ENCODE data around the gene PRKAB1.

Gene PRKAB1

DNA sequence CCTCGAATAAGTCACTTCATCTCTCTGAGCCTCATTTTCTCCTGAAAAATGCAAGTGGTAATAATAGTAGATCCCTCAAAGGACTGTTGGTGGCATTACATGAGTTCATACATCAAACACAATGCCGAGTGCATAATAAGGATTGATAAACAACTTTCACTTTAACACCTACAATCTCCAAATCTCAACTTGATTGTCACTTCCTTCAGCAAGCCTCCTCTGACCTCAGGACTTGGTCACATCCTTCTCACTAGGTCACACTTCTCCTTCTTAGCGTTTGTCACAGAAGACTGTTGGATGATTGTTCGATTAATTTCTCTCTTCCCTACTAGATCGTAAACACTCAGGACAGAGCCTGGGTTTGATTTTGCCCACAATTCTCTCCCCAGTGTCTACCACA lies 7.9 kb upstream of the PRKAB1 start:
- in situ Hi-C loops (cut with HindIII; ENCODE audit: low sequenced_read_pairs), result no loop called here

DNA sequence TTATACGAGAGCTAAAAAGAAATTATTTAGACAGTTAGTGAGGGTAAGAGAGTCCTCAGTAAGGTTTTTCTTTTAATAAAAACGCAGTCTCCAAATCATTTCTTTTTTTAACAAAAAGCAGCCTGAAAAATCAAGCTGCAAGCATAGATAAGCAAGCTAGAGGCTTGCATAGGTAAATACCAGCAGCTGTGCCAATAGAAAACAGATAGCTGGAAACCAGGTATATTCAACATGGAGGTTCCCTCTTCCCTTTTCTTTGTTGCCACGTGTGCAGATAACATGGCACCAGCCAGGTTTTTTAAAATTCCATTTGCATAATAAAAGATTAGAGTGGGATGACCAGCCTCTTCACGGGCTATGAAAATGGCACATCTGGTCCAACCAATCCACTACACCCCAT lies 6.1 kb upstream of the PRKAB1 start:
- in situ Hi-C loops (cut with HindIII; ENCODE audit: low sequenced_read_pairs), result no loop called here

DNA sequence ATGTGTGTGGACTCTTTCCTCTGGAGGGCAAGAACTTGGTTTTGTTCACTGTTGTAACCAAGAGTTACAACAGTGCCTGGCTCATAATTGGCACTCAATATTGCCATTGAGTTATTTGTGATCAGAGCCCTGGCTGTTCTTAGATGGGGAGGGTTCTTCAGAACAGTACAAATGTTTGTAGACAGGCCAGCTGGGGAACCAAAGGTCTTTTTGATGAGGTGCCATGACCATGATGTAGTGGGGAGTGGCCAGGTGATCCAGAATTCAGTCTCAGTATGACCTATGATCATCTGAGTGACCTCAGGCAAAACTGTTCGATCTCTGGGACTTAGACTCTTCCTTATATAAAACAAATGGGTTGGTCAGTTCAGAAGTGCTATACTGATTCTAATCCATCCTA lies 3.3 kb upstream of the PRKAB1 start:
- in situ Hi-C loops (cut with HindIII; ENCODE audit: low sequenced_read_pairs), result no loop called here

DNA sequence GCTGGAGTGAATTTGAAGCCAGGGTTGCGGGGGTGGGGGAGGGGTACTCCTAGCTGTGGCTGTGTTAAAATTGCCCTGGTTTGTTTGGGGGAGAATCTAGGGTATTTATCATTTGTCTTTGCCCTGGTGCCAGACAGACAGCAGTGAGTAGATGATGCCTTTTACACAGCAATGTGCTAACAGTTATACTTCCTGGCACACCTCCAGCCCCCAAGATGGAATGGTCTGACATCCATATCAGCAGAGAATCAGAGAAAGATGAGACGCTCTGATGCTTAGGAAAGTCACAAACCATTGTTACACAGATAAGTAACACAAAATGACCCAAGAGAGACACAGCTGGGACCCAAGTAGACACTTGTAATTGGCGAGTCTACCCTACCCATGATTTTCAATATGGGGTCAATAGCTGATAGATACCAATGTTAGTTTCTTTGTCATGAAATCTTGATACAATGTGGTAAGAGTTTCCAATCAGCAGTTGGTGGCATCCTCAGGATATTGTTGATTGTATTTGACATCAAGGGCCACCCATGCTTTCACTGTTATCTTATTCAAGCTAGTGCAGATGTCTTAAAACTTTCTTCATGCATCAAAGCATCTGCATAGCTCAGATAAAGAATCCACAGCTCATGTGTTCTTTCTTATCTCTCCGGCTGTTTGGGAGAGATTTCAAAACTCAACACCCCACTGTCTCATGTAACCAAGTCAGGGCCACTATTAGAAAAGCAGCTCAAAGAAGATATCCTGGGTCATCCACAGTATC lies 2.6 kb upstream of the PRKAB1 start:
- in situ Hi-C loops (cut with HindIII; ENCODE audit: low sequenced_read_pairs), result no loop called here

DNA sequence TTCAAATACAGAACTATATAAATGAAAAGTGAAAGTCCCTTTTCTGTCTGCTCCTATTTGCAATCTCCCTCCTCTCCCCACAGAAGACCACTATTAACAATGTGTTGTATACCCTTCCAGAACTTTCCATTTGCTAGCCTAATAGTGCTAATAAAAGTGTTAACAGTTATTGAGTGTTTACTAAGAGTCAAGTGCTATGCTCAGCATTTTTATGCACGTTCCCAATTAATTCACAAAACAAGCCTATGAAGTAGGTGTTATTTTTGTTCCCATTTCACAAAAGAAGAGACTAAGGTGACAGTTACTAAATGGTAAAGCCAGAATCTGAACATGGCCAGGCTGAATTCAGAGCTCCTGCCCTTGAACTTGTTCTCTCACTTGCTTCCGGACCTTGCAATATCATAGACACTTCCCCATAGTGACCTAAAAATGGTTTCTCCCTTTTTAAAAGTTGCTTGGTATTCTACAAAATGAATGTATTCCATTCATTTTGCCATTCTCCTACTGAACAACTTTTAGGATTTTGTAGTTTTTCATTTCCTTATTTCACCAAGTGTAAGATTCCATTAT lies 1.6 kb upstream of the PRKAB1 start:
- in situ Hi-C loops (cut with HindIII; ENCODE audit: low sequenced_read_pairs), result no loop called here

DNA sequence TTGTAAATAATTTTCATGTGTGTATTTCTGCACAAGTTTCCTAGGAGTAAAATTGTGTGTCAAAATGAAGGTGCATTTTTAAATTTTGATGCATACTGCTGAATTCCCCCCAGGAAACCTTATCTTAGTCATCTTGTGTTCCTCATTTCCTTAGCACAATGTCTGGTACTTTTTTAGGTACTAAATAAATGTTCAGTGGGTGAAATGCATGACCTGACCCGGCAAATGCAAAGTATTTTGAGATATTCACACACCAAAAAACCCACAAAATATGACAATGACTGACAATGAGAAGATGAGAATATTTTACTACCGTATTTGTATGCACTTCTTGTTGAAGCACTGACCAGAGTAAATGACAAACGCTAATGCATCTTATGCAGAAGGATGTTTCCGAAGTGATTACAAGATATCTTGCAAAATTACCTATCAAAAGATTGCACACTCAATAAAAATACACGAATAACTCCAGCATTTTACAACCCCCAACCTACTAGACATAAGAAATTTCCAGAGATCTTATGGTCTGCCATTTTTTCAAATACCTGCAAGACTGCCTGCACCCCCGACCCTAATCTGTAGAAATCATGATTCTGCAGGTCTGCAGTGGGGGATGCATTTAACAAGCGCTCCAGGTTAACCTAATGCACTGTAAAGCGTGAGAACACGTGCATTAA lies 895 bp upstream of the PRKAB1 start:
- in situ Hi-C loops (cut with HindIII; ENCODE audit: low sequenced_read_pairs), result no loop called here

DNA sequence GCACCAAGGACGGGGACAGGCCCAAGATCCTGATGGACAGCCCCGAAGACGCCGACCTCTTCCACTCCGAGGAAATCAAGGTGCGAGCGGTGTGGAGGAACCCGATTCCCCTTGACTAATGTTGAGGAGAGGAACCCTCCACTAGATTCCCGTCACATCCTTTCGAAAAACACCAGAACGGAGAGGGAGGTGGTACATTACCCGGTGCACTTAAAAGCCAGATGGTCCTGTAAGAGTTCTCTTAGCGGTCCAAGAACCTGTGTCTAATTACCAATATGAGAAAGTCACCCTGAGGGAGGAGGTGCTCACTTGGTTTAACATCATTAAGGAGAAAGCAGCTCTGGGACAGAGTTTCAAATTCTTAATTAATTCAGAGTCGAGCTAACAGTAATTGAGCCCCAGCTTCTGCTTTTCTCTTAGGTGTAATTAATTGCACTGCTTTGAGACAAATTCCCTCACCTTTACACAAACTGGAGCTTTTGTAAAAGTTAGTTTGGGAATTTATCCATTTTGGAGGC lies 450 bp downstream of the PRKAB1 start:
- in situ Hi-C loops (cut with HindIII; ENCODE audit: low sequenced_read_pairs), result no loop called here

DNA sequence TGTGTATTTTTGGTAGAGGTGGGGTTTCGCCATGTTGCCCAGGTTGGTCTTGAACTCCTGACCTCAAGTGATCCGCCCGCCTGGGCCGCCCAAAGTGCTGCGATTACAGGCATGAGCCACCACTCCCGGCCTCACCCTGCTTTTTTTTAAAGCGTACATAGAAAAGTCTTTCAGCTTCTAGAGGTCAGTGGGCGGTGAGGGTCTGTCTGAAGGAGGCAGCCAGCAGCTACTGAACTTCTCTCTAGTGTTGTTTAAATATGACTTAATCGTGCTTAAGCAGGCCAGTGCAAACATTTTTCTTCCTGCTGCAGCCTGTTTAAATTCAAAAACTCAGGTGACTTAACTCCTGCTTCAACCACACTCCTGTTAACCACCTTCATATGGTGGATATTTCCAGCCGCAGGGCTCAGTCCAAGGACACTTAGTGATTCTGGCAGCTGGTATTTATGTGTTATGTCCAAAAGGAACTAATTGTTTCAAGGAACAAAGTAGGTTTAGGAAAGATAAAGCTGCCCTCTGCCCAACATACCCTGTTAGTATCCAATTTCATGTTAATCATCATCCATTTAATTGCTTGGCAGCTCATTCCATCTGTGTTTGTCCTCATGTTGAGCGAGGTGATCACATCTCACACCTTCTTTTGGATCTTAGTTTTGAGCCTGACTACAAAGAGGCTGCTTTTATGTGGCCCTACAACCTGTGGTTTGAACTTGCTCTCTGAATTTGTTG lies 2.0 kb downstream of the PRKAB1 start:
- in situ Hi-C loops (cut with HindIII; ENCODE audit: low sequenced_read_pairs), result no loop called here

DNA sequence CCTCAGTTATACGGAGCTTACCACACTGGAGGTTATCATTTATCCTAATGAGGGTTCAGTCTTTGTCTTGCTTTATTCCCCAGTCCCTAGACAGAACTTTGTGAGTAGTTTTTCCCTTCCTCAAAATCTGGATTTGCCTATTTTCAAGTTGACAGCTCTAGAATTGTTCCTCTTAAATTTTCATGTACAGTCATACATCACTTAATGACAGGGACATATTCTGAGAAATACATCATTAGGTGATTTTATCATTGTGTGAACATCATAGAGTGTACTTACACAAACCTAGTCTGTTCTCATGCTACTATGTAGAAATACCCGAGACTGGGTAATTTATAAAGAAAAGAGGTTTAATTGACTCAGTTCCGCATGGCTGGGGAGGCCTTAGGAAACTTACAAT lies 3.1 kb downstream of the PRKAB1 start:
- in situ Hi-C loops (cut with HindIII; ENCODE audit: low sequenced_read_pairs), result no loop called here

DNA sequence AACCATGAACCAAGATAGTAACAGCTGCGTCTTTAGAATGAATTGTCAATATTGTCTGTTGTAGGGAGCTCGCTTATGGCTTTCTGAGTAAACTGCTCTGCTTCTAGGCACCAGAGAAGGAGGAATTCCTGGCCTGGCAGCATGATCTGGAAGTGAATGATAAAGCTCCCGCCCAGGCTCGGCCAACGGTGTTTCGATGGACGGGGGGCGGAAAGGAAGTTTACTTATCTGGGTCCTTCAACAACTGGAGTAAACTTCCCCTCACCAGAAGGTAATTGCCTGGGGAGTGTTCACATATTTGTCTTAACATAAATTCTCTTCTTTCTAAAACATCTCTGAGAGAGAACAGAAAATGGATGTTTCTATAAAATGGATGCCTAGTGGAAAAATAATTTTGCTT lies 4.3 kb downstream of the PRKAB1 start:
- in situ Hi-C loops (cut with HindIII; ENCODE audit: low sequenced_read_pairs), result no loop called here

DNA sequence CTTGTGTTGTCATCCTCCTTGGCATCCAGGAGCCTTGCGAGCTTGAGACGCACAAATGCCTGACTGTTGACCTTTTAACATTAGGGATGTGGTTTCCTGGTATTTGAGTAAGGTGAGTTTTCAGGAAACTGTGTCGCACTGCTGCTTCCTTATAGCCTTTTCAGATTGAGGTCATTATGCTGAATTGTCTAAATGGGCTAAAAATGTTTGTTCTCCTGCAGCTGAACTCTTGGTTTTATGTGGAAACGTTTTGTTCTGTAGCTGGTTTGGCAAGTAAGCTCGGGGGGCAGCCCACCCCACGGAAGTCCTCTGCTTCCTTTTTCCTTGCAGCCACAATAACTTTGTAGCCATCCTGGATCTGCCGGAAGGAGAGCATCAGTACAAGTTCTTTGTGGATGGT lies 5.7 kb downstream of the PRKAB1 start:
- in situ Hi-C loops (cut with HindIII; ENCODE audit: low sequenced_read_pairs), result no loop called here

DNA sequence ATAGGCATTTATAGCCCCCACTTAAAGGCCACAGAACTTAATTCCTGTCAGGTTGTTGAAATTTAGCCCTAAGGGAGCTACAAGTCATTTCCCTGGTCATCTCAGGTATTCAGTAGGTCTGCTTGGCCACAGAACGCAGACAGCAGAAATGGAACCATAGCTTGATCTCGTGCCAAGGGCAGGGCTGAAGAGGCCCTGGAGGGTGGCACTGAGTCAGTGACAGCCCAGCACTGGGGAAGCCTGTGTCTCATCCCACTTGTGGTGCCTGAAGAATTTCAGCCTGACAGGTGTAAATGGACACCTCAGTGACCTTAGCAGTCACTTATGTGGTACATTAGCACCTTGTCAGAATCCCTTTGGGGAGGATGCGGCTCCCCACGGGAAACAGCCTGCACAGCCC lies 6.6 kb downstream of the PRKAB1 start:
- in situ Hi-C loops (cut with HindIII; ENCODE audit: low sequenced_read_pairs), result no loop called here

DNA sequence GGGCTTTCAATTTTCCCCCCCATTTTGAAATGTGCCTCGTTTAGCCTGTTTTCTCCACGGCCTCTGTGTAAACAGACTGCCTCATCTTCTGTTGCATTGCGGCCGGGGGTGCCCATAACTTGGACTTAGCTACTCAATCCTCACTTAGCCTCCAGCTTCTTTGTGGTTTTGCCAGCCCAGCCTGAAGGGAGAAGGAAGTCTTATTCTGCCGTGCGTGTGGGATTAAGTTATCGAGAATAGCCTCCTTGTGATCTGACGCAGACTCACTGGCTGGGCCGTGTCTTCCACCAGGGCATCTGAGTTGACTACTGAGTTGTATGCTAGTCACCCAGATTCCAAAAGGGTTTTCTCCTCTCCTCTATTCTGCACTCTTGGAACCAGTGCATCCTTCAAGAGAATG lies 8.1 kb downstream of the PRKAB1 start:
- in situ Hi-C loops (cut with HindIII; ENCODE audit: low sequenced_read_pairs), result no loop called here

DNA sequence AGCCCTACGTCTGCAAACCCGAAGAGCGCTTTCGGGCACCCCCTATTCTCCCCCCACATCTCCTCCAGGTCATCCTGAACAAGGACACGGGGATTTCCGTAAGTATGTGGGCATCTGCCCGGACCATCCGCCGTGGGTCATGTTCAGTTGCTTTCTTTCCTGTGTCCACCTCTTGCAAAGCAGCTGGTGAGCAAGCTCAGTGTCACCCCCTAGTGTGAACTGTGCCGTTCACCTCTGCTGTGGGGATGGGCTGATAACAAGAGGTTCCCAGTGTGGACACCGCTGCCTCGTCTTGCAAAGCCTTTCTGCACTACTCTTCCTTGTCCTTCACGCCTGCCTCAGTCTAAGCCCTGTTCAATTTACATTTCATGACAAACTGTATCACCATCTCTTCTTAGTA lies 8.6 kb downstream of the PRKAB1 start:
- in situ Hi-C loops (cut with HindIII; ENCODE audit: low sequenced_read_pairs), result no loop called here

DNA sequence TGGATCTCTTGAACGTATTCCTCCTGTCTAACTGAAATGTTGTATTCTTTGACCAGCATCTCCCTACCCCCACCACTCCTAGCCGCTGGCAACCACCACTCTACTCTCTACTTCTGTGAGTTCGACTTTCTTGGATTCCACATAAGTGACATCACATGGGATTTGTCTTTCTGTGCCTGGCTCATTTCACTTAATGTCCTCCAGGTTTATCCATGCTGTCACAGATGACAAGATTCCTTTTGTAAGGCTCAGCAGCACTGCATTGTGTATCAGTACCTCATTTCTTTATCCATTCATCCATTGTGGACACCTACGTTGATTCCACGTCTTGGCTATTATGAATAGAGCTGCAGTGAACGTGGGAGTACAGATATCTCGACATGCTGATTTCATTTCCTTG lies 10.5 kb downstream of the PRKAB1 start:
- in situ Hi-C loops (cut with HindIII; ENCODE audit: low sequenced_read_pairs), result no loop called here

DNA sequence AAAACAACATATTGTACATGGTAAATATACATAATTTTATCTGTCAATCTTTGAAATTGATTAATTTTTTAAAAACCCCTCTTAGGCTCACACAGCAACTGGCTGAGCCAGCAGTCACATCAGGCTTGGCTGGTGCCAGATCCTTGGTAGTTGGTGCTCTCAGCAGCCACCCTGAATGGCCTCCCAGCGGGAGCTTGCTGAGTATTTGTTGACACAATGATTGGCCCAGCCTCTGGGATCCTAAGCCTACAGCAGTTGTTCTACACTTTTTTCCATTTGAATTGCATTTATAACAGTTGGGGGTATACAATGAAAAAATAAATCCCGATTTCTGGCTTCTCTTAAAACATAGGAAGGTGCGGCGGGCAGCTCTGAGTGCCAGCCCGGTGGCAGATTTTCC lies 11.1 kb downstream of the PRKAB1 start:
- in situ Hi-C loops (cut with HindIII; ENCODE audit: low sequenced_read_pairs), result no loop called here

DNA sequence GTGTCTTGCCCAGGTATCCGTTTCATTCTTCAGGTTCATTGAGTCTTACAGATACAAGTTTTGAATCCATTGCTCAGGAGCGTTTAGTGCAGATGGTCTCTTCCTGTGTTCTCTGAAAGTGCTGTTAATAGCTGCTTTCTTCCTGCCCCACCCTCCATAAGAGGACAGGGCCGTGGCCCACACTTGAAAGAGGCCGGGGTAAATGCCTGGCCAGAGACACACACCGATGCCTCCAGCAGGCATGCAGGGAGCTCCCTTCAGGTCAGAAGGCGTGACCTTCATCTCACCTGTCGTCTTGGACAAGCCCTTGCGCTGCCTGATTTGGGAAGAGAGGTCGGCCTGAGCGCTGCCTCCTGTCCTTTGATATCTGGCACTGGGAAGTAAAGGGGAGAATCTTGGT lies 11.6 kb downstream of the PRKAB1 start:
- in situ Hi-C loops (cut with HindIII; ENCODE audit: low sequenced_read_pairs), result no loop called here

DNA sequence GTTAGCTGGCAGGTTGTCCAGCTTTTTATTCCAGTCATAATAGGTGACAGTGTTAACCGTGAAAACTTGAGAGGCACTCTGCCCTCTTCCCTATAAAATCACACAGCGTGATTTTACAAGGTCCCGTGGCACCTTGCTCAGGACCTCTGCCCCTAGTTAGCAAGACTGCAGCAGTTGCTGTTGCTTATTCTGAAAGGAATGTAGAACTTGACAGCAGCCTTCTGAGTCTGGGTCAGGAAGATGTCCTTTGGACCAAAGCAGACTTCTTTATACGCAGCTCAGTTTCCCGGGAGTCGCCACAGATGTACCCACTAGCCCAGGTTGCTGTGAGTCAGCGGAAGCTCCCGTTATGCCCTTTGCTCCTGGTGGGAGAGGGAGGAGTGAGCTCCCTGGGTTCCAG lies 13.2 kb downstream of the PRKAB1 start:
- in situ Hi-C loops (cut with HindIII; ENCODE audit: low sequenced_read_pairs), result no loop called here

DNA sequence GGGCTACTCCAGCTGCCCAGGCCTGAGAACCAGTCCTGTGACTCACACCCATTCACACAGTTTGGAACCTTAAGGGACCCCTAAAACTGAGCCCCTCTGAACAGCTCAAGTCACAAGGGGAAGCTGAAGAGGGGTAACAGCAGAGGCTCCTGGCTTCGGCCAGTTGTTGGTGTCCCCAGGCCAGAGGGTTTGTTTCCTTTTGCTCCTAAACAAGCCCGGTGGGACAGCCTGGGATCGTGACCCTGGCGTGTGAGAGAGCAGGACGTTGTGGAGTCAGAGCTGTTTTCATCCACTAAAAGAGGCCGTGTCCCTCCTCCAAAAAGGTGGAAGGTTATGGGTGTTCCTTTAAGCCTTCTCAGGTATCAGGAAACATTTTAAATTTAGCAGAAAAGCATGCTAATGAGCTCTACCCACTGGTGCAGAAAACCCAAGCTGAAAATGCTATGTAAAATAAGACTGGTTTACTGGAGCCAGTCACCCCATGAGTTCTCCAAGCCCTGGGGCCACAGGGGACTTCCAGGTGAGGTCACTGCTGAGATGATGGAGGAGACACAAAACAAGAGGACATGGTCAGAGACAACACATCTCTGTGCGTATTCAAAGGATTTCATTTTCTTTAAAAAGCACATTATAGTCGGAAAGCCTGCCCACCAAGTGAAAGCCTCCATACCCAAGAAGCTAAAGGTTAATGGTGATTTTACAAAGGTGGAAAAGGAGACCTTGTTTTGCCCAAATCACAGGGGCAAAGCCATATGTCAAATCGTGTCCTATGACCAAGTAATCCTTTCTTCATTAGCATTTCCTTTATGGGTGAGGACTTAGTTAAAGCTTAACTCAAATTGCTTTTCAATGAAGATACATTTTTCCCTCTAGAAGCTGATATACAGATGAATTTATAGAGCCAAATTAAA lies 14.1 kb downstream of the PRKAB1 start:
- in situ Hi-C loops (cut with HindIII; ENCODE audit: low sequenced_read_pairs), result no loop called here

DNA sequence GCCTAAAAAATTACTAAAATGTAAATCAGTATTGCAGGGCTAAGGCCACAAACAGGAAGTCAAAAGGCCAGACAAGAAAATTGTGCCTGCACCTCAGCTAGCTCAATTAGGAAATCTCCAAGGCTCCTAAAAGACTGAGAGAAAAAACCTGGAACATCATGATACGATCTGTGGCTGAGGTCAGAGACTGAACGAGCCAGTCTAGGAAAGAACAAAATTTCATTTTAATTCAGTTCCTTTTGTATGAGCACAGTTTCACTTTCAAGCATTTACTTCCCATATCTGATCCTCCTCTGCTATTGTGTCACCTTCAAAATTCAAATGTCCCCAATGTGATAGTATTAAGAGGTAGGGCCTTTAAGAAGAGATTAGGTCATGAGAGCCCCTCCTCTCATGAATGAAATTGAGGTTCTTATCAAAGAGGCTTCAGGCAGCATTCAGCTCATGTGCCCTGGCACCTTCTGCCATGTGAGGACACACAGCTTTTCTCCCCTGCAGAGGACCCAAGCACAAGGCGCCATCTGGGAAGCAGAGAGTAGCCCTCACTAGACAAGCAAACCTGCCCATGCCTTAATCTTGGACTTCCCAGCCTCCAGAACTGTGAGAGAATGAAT lies 14.8 kb downstream of the PRKAB1 start:
- in situ Hi-C loops (cut with HindIII; ENCODE audit: low sequenced_read_pairs), result no loop called here
